ENCODE data around the gene CPXM1.
A peak's percentile ranks its signal among the peaks of the same experiment; 100 is the strongest.

The CPXM1 gene

GRCh38 chr20:2799688-2800520, 523 bp downstream of the CPXM1 start:
- Mint-ChIP-seq H3K9me3 (no peaks in the 10 kb centered on the region), H3K36me3 (ENCODE audit: low read depth) (peaks cover 2% of the 10 kb centered on the region), H3K4me3 (peak overlapping the region; percentile 82), H3K27ac (peak overlapping the region; percentile 21), H3K4me1 (ENCODE audit: low read depth) (peaks cover 17% of the 10 kb centered on the region), H3K27me3 (ENCODE audit: low read depth) (peaks cover 53% of the 10 kb centered on the region)
- no peak for DNase-seq (ENCODE audit: low spot score)

GRCh38 chr20:2799271-2799670, 1.2 kb downstream of the CPXM1 start:
- peaks cover 2% of the 10 kb centered on the region for H3K36me3 Mint-ChIP-seq (ENCODE audit: low read depth)
- peak overlapping the region; percentile 82 for H3K4me3 Mint-ChIP-seq
- no peak overlapping the region for H3K27ac Mint-ChIP-seq
- no peaks in the 10 kb centered on the region for H3K9me3 Mint-ChIP-seq
- H3K4me1 Mint-ChIP-seq (ENCODE audit: low read depth) = peaks cover 17% of the 10 kb centered on the region
- H3K27me3 Mint-ChIP-seq (ENCODE audit: low read depth) = peaks cover 49% of the 10 kb centered on the region
- DNase-seq (ENCODE audit: low spot score) = no peak

- no peaks in the 10 kb centered on the region for H3K9me3 Mint-ChIP-seq
- peaks cover 17% of the 10 kb centered on the region for H3K4me1 Mint-ChIP-seq (ENCODE audit: low read depth)
- peak overlapping the region; percentile 82 for H3K4me3 Mint-ChIP-seq
- H3K27me3 Mint-ChIP-seq (ENCODE audit: low read depth) = peaks cover 44% of the 10 kb centered on the region
- peaks cover 2% of the 10 kb centered on the region for H3K36me3 Mint-ChIP-seq (ENCODE audit: low read depth)
- DNase-seq (ENCODE audit: low spot score) = no peak
- H3K27ac Mint-ChIP-seq = no peak overlapping the region
Measured at GRCh38 chr20:2798814-2799213, 1.6 kb downstream of the CPXM1 start.

DNA sequence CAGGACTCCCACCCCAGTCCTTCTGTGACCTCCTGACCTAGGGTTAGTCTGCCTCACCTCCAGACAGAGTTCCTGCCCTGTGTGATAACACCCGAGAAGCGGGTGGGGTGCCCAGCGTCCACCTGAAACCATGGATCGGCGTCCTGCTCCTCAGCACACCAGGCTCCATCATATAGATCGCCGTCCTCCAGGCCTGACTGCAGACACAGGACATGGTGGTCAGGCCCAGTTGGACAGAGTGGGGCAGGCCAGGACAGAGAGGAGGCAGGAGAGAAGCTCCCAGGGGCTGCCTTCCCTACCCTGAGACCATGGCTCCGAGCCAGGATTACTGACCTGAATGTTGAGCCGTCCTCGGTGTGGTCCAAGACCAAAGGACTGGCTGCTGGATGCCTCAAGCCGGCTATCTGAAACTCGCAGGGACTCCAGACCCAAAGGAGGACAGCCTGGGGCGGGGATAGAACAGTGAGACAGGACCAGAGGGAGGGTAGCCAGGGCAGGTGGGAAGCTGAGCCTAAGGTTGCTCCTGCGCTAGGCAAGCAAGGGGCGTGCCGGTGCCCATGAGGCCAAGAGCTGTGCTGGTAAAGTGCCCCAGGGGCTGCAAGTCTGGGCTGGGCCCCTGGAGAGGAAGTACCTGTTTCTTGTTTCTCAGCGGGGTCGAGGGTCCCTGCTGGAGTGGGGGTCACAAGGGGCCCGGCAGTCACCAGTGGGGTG, 2.2 kb downstream of the CPXM1 start:
- Mint-ChIP-seq H3K36me3 (ENCODE audit: low read depth) (peaks cover 2% of the 10 kb centered on the region), H3K27ac (no peak overlapping the region), H3K9me3 (no peaks in the 10 kb centered on the region), H3K4me1 (ENCODE audit: low read depth) (peaks cover 17% of the 10 kb centered on the region), H3K4me3 (no peak overlapping the region), H3K27me3 (ENCODE audit: low read depth) (peaks cover 45% of the 10 kb centered on the region)
- DNase-seq (ENCODE audit: low spot score) = no peak

GRCh38 chr20:2797136-2797983, 3.1 kb downstream of the CPXM1 start:
- Mint-ChIP-seq H3K36me3 (ENCODE audit: low read depth) (peaks cover 2% of the 10 kb centered on the region), H3K9me3 (no peaks in the 10 kb centered on the region), H3K27me3 (ENCODE audit: low read depth) (peaks cover 39% of the 10 kb centered on the region), H3K27ac (no peak overlapping the region), H3K4me3 (no peak overlapping the region), H3K4me1 (ENCODE audit: low read depth) (peaks cover 17% of the 10 kb centered on the region)
- no peak for DNase-seq (ENCODE audit: low spot score)

DNA sequence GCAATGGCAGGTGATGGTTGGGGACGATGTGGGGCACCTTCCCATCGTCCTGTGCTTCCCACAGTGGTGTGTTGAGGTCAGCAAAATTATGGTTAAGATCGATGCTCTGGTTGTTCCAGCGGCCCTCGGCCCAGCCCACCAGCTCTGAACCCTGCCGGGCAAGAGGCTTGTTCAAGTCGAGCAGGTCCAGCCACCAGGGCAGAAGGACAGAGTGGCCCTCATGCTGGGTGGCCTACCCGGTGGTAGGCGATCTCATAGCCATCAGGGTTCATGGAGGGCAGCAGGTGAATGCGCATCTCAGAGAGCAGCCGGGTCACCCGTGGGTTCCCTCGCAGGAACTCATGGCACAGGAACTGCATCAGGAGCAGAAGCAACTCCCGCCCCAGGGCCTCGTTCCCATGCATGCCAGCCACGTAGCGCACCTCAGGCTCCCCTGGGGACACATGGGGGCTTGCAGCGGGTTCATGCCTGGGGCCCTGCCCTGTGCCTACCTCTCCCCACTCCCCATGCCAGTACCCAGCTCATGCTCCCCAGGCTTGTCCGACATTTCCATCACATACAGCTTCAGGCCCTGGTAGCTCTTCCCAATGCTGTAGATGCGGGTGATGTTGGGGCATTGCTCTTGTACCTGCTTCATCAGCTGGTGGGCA, 4.3 kb downstream of the CPXM1 start:
- Mint-ChIP-seq H3K4me3 (no peak overlapping the region), H3K27me3 (ENCODE audit: low read depth) (peaks cover 36% of the 10 kb centered on the region), H3K9me3 (no peaks in the 10 kb centered on the region), H3K27ac (no peak overlapping the region), H3K4me1 (ENCODE audit: low read depth) (peaks cover 12% of the 10 kb centered on the region), H3K36me3 (ENCODE audit: low read depth) (peaks cover 2% of the 10 kb centered on the region)
- no peak for DNase-seq (ENCODE audit: low spot score)

DNA sequence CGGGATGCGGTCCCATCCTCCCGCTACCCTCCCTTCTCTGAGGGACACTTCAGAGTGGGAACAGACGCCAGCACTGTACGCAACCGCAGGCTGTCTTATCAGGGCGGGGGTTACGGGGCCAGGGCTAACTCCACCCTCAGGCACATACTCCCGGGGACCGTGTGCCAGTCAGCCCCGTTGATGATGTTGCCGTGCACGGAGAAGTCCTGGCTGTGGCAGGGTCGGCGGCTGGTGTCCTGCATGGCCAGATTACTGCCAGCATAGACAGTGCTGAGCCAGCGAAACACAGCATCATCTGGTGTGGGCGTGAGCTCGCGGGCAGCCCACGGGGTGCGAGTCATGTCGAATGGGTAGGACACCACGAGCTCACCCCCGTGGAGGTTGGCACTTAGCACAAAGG, 5.0 kb downstream of the CPXM1 start:
- peaks cover 2% of the 10 kb centered on the region for H3K36me3 Mint-ChIP-seq (ENCODE audit: low read depth)
- DNase-seq (ENCODE audit: low spot score) = no peak
- H3K27me3 Mint-ChIP-seq (ENCODE audit: low read depth) = peaks cover 32% of the 10 kb centered on the region

GRCh38 chr20:2794866-2795447, 5.5 kb downstream of the CPXM1 start:
- H3K27me3 Mint-ChIP-seq (ENCODE audit: low read depth) = peaks cover 34% of the 10 kb centered on the region
- H3K9me3 Mint-ChIP-seq = no peaks in the 10 kb centered on the region
- H3K27ac Mint-ChIP-seq = no peak overlapping the region
- peaks cover 5% of the 10 kb centered on the region for H3K4me1 Mint-ChIP-seq (ENCODE audit: low read depth)
- H3K36me3 Mint-ChIP-seq (ENCODE audit: low read depth) = peaks cover under 1% of the 10 kb centered on the region
- no peak for DNase-seq (ENCODE audit: low spot score)
- no peak overlapping the region for H3K4me3 Mint-ChIP-seq

More for the DNA sequence above, 5.0 kb downstream of the CPXM1 start:
- Mint-ChIP-seq H3K4me3 (no peak overlapping the region), H3K27ac (no peak overlapping the region), H3K4me1 (ENCODE audit: low read depth) (peaks cover 7% of the 10 kb centered on the region), H3K9me3 (no peaks in the 10 kb centered on the region)

DNA sequence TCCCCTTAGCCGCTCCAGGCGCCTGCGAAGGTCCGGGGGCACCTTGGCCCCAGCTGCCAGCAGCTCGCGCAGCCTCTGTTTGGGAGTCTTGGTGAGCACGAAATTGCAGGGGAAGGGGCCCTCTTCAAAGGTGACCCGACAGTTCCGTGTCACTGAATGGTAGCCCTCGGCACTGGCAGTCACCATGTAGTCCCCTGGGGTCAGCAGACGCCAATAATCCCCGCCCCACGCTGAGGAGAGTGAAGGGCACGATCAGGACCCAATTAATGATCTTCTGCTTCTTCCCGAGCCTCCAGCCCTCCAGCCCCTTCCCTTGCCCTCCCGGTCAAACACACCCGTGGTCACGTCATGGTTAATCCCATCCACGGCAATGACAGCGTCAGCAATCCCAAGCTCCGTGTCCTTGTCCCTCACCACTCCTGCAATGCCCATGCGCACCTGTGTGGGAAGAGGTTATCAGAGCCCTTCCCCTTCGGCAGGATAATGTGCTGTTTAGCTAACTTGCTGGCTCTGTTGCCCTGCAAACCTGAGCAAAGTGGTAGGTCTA, 6.2 kb downstream of the CPXM1 start:
- Mint-ChIP-seq H3K36me3 (ENCODE audit: low read depth) (no peaks in the 10 kb centered on the region), H3K9me3 (no peaks in the 10 kb centered on the region), H3K27me3 (ENCODE audit: low read depth) (peaks cover 28% of the 10 kb centered on the region), H3K4me3 (no peak overlapping the region), H3K4me1 (ENCODE audit: low read depth) (no peaks in the 10 kb centered on the region), H3K27ac (no peak overlapping the region)
- no peak for DNase-seq (ENCODE audit: low spot score)

DNA sequence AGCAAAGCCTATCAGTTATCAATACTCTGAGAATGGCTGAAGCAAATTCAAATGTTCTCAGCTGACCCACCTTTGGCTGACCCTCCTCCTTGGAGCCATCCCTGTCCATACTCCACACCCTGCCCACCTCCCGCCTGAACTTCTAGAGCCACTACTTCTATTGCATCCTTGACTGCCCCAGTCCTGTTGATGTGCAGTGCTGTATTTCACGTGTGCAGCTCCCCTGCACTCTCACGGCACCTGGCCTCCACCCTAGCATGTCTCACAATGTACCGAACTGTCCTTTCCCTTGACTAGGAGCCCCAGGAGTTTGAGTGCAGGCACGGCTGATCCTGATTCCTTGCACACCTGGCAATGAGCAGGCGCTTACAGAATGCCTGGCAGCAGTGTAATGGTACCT, 7.0 kb downstream of the CPXM1 start:
- Mint-ChIP-seq H3K36me3 (ENCODE audit: low read depth) (no peaks in the 10 kb centered on the region), H3K9me3 (no peaks in the 10 kb centered on the region), H3K27me3 (ENCODE audit: low read depth) (peaks cover 24% of the 10 kb centered on the region), H3K4me1 (ENCODE audit: low read depth) (no peaks in the 10 kb centered on the region), H3K27ac (no peak overlapping the region), H3K4me3 (no peak overlapping the region)
- no peak for DNase-seq (ENCODE audit: low spot score)

GRCh38 chr20:2783908-2784566, 16.4 kb downstream of the CPXM1 start:
- Mint-ChIP-seq H3K9me3 (no peaks in the 10 kb centered on the region), H3K4me1 (ENCODE audit: low read depth) (no peaks in the 10 kb centered on the region), H3K4me3 (no peak overlapping the region), H3K27me3 (ENCODE audit: low read depth) (peaks cover 32% of the 10 kb centered on the region), H3K36me3 (ENCODE audit: low read depth) (no peaks in the 10 kb centered on the region), H3K27ac (no peak overlapping the region)
- no peak for DNase-seq (ENCODE audit: low spot score)

DNA sequence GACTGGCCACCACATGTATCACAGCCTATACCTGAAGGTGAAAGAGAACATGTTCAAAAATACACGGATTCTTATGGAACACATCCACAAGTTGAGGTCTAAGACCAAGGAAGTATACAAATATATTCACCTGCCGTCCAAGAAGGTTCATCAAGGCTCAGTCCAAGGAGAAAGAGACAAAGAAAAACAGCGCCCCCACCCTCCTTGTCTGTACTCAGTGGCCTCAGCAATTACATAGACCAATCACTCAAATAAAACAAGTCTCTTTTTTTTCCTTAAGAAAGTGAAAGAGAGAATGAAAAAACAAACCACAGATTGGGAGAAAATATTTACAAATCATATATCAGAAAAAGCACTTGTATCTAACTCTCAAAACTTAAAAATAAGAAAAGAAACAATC, 19.5 kb downstream of the CPXM1 start:
- Mint-ChIP-seq H3K36me3 (ENCODE audit: low read depth) (no peaks in the 10 kb centered on the region), H3K9me3 (no peaks in the 10 kb centered on the region), H3K27ac (no peak overlapping the region), H3K4me3 (no peak overlapping the region), H3K27me3 (ENCODE audit: low read depth) (peaks cover 29% of the 10 kb centered on the region), H3K4me1 (ENCODE audit: low read depth) (no peaks in the 10 kb centered on the region)
- DNase-seq (ENCODE audit: low spot score) = no peak

Data from T-helper 2 cell treated with Interferon-gamma antibody and Interleukin-4, amounts not matched to agents 5 μg/mL and 100 μg/mL, for 36 hours (primary cell).